HG02763 (cell line): ENCODE data around the gene FRY.

Experiments
- ATAC-seq: cut with Tn5 transposase; IDR thresholded peaks from one replicate; pipeline ENCODE4 v1.9.1; 2021; ENCODE audit warnings: mild to moderate bottlenecking, moderate library complexity; ENCODE audit not compliant: unreplicated experiment

Gene FRY

GRCh38 chr13:32079587-32079986 is 48.0 kb downstream of the FRY start:
- ATAC-seq = no peak

GRCh38 chr13:32080328-32080744 is 48.8 kb downstream of the FRY start:
- ATAC-seq = no peak

GRCh38 chr13:32081591-32081990 is 50.0 kb downstream of the FRY start:
- no peak for ATAC-seq

GRCh38 chr13:32086366-32086765 is 54.8 kb downstream of the FRY start:
- no peak for ATAC-seq

GRCh38 chr13:32086791-32087441 is 55.3 kb downstream of the FRY start:
- no peak for ATAC-seq

GRCh38 chr13:32087955-32088747 is 56.6 kb downstream of the FRY start:
- ATAC-seq = no peak

GRCh38 chr13:32092496-32092895 is 60.9 kb downstream of the FRY start:
- no peak for ATAC-seq

GRCh38 chr13:32093006-32093405 is 61.4 kb downstream of the FRY start:
- ATAC-seq = no peak

- ATAC-seq = no peak
These were observed 66.7 kb downstream of the FRY start for GRCh38 chr13:32098272-32098671.

GRCh38 chr13:32105653-32106313 is 74.2 kb downstream of the FRY start:
- ATAC-seq = no peak

- ATAC-seq = no peak
These were observed 75.9 kb downstream of the FRY start for GRCh38 chr13:32107474-32107873.

GRCh38 chr13:32107973-32108372 is 76.4 kb downstream of the FRY start:
- ATAC-seq = no peak

GRCh38 chr13:32113532-32113931 is 82.0 kb downstream of the FRY start:
- ATAC-seq = no peak

- ATAC-seq = no peak
These were observed 82.8 kb downstream of the FRY start for GRCh38 chr13:32114284-32114950.

GRCh38 chr13:32115066-32115465 is 83.5 kb downstream of the FRY start:
- ATAC-seq = no peak

- no peak for ATAC-seq
These were observed 84.6 kb downstream of the FRY start for GRCh38 chr13:32116210-32116609.

GRCh38 chr13:32117001-32117400 is 85.4 kb downstream of the FRY start:
- ATAC-seq = no peak

- ATAC-seq = no peak
These were observed 86.1 kb downstream of the FRY start for GRCh38 chr13:32117701-32118100.

GRCh38 chr13:32121316-32121715 is 89.7 kb downstream of the FRY start:
- no peak for ATAC-seq

- no peak for ATAC-seq
These were observed 93.2 kb downstream of the FRY start for GRCh38 chr13:32124743-32125142.

GRCh38 chr13:32125221-32125689 is 93.7 kb downstream of the FRY start:
- no peak for ATAC-seq
